ENCODE measurements around the gene HOXD3.

GRCh38 chr2:176181551-176181950 is 24.4 kb downstream of the HOXD3 start:
- TF ChIP-seq POLR2A (IDR thresholded peaks at IDR 0.05) (no peak), CTCF (IDR thresholded peaks at IDR 0.05 in 8 of 11, conservative IDR thresholded peaks at IDR 0.05 in 3 of 11) (no peak), POLR2AphosphoS5 (IDR thresholded peaks at IDR 0.05) (no peak)

Data from spleen (tissue), 7 donors.